Measurements from ENCODE around the gene DENND4A.

GRCh38 chr15:65747265-65747664 lies 44.8 kb downstream of the DENND4A start:
- no peak for TF ChIP-seq CTCF (IDR thresholded peaks at IDR 0.05)
- no peak for TF ChIP-seq EP300 (IDR thresholded peaks at IDR 0.05)
- no peak for TF ChIP-seq POLR2A (IDR thresholded peaks at IDR 0.05; ENCODE audit: low read depth)
